Measurements from ENCODE around the gene HPSE2.

DNA sequence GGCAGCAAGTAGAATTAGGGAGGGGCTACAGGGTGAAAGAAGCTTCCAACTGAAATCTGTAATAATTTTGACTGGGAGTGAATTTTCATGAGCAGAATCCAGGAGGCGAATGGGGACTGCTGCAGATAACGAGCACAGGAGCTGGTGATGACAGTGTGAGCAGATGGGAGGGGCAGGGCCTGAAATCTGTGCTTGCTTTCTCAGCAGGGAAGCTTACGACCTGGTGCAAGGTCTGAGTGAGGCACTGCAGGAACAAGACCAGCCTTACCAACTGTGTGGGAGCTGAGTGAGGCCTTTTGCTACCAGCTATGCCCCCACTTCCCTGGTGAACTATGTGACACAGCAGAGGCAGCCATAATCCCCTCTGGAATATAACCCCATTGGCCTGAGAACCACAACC, 109.8 kb downstream of the HPSE2 start:
- no peak for TF ChIP-seq EZH2phosphoT487 (IDR thresholded peaks at IDR 0.05; ENCODE audit: insufficient read depth, low read depth)
- no peak for TF ChIP-seq EZH2 (IDR thresholded peaks at IDR 0.05; ENCODE audit: insufficient read depth, poor library complexity, severe bottlenecking)

Data from GM23248 (cell line).